ENCODE measurements around the gene MASP2.
"Not testable (repeated sequence)": the region's sequence is repeated elsewhere in the genome, so short reads cannot be mapped to it uniquely, and the experiment has no call there.

MASP2 gene

GRCh38 chr1:11058026-11058425 lies 11.0 kb upstream of the MASP2 start:
- DNase-seq: no peak

GRCh38 chr1:11057477-11057876 lies 10.4 kb upstream of the MASP2 start:
- DNase-seq: no peak

- DNase-seq: no peak
Measured at GRCh38 chr1:11056504-11056903, 9.5 kb upstream of the MASP2 start.

- DNase-seq: no peak
Measured at GRCh38 chr1:11055676-11056075, 8.6 kb upstream of the MASP2 start.

GRCh38 chr1:11054666-11055065 lies 7.6 kb upstream of the MASP2 start:
- no peak for DNase-seq

- no peak for DNase-seq
Measured at GRCh38 chr1:11054181-11054580, 7.1 kb upstream of the MASP2 start.

- DNase-seq: no peak
Measured at GRCh38 chr1:11053758-11054137, 6.7 kb upstream of the MASP2 start.

GRCh38 chr1:11052839-11053757 lies 6.1 kb upstream of the MASP2 start:
- no peak for DNase-seq

GRCh38 chr1:11051781-11052511 lies 4.9 kb upstream of the MASP2 start:
- DNase-seq: no peak

- DNase-seq: not testable (repeated sequence)
Measured at GRCh38 chr1:11051121-11051520, 4.1 kb upstream of the MASP2 start.

- no peak for DNase-seq
Measured at GRCh38 chr1:11046270-11046566, 821 bp downstream of the MASP2 start.

- DNase-seq: no peak
Measured at GRCh38 chr1:11045428-11046269, 1.4 kb downstream of the MASP2 start.

- DNase-seq: no peak
Measured at GRCh38 chr1:11044849-11045427, 2.1 kb downstream of the MASP2 start.

- no peak for DNase-seq
Measured at GRCh38 chr1:11044086-11044848, 2.8 kb downstream of the MASP2 start.

GRCh38 chr1:11042995-11043874 lies 3.8 kb downstream of the MASP2 start:
- DNase-seq: no peak

- no peak for DNase-seq
Measured at GRCh38 chr1:11042065-11042464, 5.0 kb downstream of the MASP2 start.

- no peak for DNase-seq
Measured at GRCh38 chr1:11041048-11041447, 6.0 kb downstream of the MASP2 start.

- DNase-seq: not testable (repeated sequence)
Measured at GRCh38 chr1:11040105-11040429, 7.0 kb downstream of the MASP2 start.

GRCh38 chr1:11039351-11040104 lies 7.5 kb downstream of the MASP2 start:
- no peak for DNase-seq

- DNase-seq: peak; percentile 84
Measured at GRCh38 chr1:11037740-11038182, 9.3 kb downstream of the MASP2 start.

All from activated CD4-positive, alpha-beta T cell treated with anti-CD3 and anti-CD28 coated beads for 1 hour (primary cell).